Measurements from ENCODE around the gene TLE2. TPM values are rescaled to one million over a fixed set of nuclear protein-coding genes. Genes with fewer than 3 reads are reported as not detected.

Gene TLE2
- polyA plus RNA-seq, 1 of the 3 experiments (the other 2 are of a cell fraction): 2.3 TPM

DNA sequence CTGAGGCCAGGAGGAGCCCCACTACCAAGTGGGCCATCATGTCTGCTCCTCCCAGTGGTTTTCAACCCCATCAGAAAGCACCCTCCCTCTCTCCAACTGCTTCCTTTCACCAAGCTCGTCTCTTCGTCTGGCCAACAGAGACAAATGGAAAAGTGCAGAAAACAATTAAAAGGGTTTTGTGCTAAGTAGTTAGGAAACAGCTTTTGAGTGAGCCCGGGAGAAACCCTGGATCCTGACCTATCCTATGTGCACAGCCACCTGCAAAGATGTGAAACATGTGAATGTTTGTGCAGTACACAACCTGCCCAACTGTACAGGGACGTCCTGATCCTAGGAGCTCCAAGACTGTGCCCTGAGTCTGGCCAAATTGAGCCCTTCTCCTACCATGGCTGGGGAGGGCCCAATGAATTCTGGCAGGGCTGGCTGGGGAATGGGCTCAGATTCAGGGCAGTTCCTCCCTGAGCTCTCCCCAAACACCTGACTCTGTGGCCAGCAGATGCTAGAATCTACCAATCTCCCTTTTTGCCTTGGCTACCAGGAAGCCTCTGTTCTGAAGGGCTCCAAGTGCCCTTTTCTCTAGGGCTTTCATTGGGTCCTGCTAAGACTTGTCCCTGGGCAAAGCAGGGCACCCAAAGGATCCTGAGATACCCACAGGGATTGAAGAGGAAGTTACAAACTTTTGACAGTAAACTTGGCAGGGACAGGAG is 25.3 kb upstream of the TLE2 start:
- Histone ChIP-seq H3K79me2 (ENCODE audit: insufficient read depth) (peaks cover 20% of the 10 kb centered on the region), H3F3A (replicated peaks; ENCODE audit: insufficient read depth) (peaks cover 20% of the 10 kb centered on the region), H4K20me1 (ENCODE audit: insufficient read depth) (peaks cover 17% of the 10 kb centered on the region), H3K4me1 (ENCODE audit: control insufficient read depth in 1 of 2, insufficient read depth in 2 of 2, low read depth in 1 of 2, low read length in 1 of 2) (no peaks in the 10 kb centered on the region; a peak in 1 of 4 replicates), H3K27me3 (ENCODE audit: insufficient read depth) (no peaks in the 10 kb centered on the region), H3K27ac (ENCODE audit: low read depth in 2 of 2, low read length in 1 of 2) (no peak overlapping the region), H3K36me3 (replicated peaks in 1 of 2; ENCODE audit: control insufficient read depth in 1 of 2, insufficient read depth in 2 of 2, low read length in 1 of 2) (peaks cover 31 to 47% of the 10 kb centered on the region in 2 experiments), H3K9me3 (no peaks in the 10 kb centered on the region), H3K9me2 (no peaks in the 10 kb centered on the region), H2AFZ (ENCODE audit: low read depth) (no peak overlapping the region), H3K9ac (no peak overlapping the region), H3K4me2 (no peak overlapping the region), H3K4me3 (ENCODE audit: low read depth in 2 of 2, low read length in 1 of 2) (no peak overlapping the region)
- POLR2A ChIA-PET: interaction anchor here (1.7 kb wide), 1 partner anchor 18 kb away, joined by 4 read pairs; no protein-coding TSS in a partner anchor
- TF ChIP-seq RCOR1 (IDR thresholded peaks at IDR 0.05; ENCODE audit: low read length): no peak
- no peak for TF ChIP-seq RAD21 (IDR thresholded peaks at IDR 0.05; ENCODE audit: low read length)
- TF ChIP-seq, protein P1, sequence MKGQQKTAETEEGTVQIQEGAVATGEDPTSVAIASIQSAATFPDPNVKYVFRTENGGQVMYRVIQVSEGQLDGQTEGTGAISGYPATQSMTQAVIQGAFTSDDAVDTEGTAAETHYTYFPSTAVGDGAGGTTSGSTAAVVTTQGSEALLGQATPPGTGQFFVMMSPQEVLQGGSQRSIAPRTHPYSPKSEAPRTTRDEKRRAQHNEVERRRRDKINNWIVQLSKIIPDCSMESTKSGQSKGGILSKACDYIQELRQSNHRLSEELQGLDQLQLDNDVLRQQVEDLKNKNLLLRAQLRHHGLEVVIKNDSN (IDR thresholded peaks at IDR 0.05; ENCODE audit: borderline replicate concordance, low read depth): no peak
- no peak for TF ChIP-seq TEAD4 (IDR thresholded peaks at IDR 0.05; ENCODE audit: borderline replicate concordance, insufficient read depth)
- TF ChIP-seq, protein P2, sequence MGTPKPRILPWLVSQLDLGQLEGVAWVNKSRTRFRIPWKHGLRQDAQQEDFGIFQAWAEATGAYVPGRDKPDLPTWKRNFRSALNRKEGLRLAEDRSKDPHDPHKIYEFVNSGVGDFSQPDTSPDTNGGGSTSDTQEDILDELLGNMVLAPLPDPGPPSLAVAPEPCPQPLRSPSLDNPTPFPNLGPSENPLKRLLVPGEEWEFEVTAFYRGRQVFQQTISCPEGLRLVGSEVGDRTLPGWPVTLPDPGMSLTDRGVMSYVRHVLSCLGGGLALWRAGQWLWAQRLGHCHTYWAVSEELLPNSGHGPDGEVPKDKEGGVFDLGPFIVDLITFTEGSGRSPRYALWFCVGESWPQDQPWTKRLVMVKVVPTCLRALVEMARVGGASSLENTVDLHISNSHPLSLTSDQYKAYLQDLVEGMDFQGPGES (IDR thresholded peaks at IDR 0.05; ENCODE audit: low read depth, low read length): no peak
- no peak for TF ChIP-seq TAF1 (IDR thresholded peaks at IDR 0.05; ENCODE audit: borderline replicate concordance, low read depth, low read length)
- TF ChIP-seq, protein P3, sequence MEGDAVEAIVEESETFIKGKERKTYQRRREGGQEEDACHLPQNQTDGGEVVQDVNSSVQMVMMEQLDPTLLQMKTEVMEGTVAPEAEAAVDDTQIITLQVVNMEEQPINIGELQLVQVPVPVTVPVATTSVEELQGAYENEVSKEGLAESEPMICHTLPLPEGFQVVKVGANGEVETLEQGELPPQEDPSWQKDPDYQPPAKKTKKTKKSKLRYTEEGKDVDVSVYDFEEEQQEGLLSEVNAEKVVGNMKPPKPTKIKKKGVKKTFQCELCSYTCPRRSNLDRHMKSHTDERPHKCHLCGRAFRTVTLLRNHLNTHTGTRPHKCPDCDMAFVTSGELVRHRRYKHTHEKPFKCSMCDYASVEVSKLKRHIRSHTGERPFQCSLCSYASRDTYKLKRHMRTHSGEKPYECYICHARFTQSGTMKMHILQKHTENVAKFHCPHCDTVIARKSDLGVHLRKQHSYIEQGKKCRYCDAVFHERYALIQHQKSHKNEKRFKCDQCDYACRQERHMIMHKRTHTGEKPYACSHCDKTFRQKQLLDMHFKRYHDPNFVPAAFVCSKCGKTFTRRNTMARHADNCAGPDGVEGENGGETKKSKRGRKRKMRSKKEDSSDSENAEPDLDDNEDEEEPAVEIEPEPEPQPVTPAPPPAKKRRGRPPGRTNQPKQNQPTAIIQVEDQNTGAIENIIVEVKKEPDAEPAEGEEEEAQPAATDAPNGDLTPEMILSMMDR (IDR thresholded peaks at IDR 0.05): no peak
- no peak for TF ChIP-seq FOXM1 (IDR thresholded peaks at IDR 0.05; ENCODE audit: low read depth)
- TF ChIP-seq RFX5 (IDR thresholded peaks at IDR 0.05; ENCODE audit: low read length): no peak
- no peak for TF ChIP-seq NFIC (IDR thresholded peaks at IDR 0.05; ENCODE audit: borderline replicate concordance)
- no peak for TF ChIP-seq RXRA (IDR thresholded peaks at IDR 0.05; ENCODE audit: borderline replicate concordance, low read depth)
- no peak for TF ChIP-seq GABPA (IDR thresholded peaks at IDR 0.05; ENCODE audit: low read depth)
- DNase-seq: no peak
- CTCF ChIA-PET: interaction anchor here (1.0 to 1.6 kb wide), 4 partner anchors 11 to 109 kb away, joined by 3 to 5 read pairs (median 4); no protein-coding TSS in a partner anchor
- WGBS (ENCODE audit: low lambda C conversion rate): 84% methylated on average over 4 of the region's 4 CpGs

DNA sequence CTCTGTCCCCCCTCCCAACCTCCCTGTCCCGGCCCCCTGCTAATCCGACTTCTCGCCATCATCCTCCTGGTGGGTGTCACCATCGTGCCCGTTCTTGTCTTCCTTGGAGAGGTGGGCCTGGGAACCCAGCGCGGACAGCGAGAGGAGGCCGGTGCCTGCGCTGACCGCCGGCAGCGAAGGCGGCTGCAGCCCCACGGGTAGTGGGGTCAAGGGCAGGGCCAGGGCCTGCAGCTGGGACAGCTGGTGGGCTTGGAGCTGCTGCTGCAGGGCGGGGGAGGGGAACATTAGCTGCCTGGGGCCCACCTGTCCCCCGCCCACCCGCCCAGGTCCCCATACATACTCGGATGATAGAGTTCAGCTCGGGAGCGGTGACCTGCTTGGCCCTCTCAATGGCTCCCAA is 24.7 kb upstream of the TLE2 start:
- peaks cover 24 to 43% of the 10 kb centered on the region in 2 experiments for H3K36me3 ChIP-seq (replicated peaks in 1 of 2; ENCODE audit: control insufficient read depth in 1 of 2, insufficient read depth in 2 of 2, low read length in 1 of 2)
- ChIA-PET CTCF (interaction anchor here (1.0 to 1.4 kb wide), 4 partner anchors 11 to 110 kb away, joined by 3 to 5 read pairs (median 4); no protein-coding TSS in a partner anchor), POLR2A (interaction anchor here (1.7 kb wide), 1 partner anchor 18 kb away, joined by 4 read pairs; no protein-coding TSS in a partner anchor)
- H2AFZ ChIP-seq (ENCODE audit: low read depth): no peak overlapping the region
- H4K20me1 ChIP-seq (ENCODE audit: insufficient read depth): peaks cover 16% of the 10 kb centered on the region
- H3K9ac ChIP-seq: no peak overlapping the region
- no peak for DNase-seq
- peaks cover 14% of the 10 kb centered on the region for H3K79me2 ChIP-seq (ENCODE audit: insufficient read depth)
- H3K27ac ChIP-seq (ENCODE audit: low read depth in 2 of 2, low read length in 1 of 2): no peak overlapping the region
- no peak overlapping the region for H3K4me3 ChIP-seq (ENCODE audit: low read depth in 2 of 2, low read length in 1 of 2)
- H3K9me3 ChIP-seq: no peaks in the 10 kb centered on the region
- 97% methylated on average over 11 of the region's 21 CpGs for WGBS (ENCODE audit: low lambda C conversion rate)
- H3K27me3 ChIP-seq (ENCODE audit: insufficient read depth): no peaks in the 10 kb centered on the region
- H3F3A ChIP-seq (replicated peaks; ENCODE audit: insufficient read depth): peaks cover 26% of the 10 kb centered on the region
- no peak overlapping the region for H3K4me2 ChIP-seq
- TF ChIP-seq FOSL2 (IDR thresholded peaks at IDR 0.05; ENCODE audit: borderline replicate concordance, low read depth) (no peak), RXRA (IDR thresholded peaks at IDR 0.05; ENCODE audit: borderline replicate concordance, low read depth) (no peak)
- H3K9me2 ChIP-seq: no peaks in the 10 kb centered on the region
- H3K4me1 ChIP-seq (ENCODE audit: control insufficient read depth in 1 of 2, insufficient read depth in 2 of 2, low read depth in 1 of 2, low read length in 1 of 2): no peaks in the 10 kb centered on the region; a peak in 1 of 4 replicates
